Mammary epithelial cell (primary cell): Measurements from ENCODE around the gene S100A7A.

Experiments
- CTCF ChIP-seq, 2 donors: IDR thresholded peaks in 1 of 2; conservative IDR thresholded peaks in 1 of 2; 2 replicates each; pipeline ENCODE4 v1.5.1; 2011 to 2012; ENCODE audit warnings: inconsistent platforms in 2 of 2, low read length in 2 of 2, mild to moderate bottlenecking in 2 of 2, control low read depth in 1 of 2, low read depth in 1 of 2; ENCODE audit not compliant: insufficient read depth in 1 of 2; ENCODE audit errors: extremely low read depth in 1 of 2
- EZH2 ChIP-seq: IDR thresholded peaks from 2 replicates; pipeline ENCODE4 v1.6.1; 2012; ENCODE audit warnings: low read length, inconsistent platforms, borderline replicate concordance

- no peak for TF ChIP-seq EZH2
- no peak for TF ChIP-seq CTCF (conservative IDR thresholded peaks at IDR 0.05 in 1 of 2, IDR thresholded peaks at IDR 0.05 in 1 of 2; ENCODE audit: extremely low read depth in 1 of 2, insufficient read depth in 1 of 2, low read depth in 1 of 2, low read length in 2 of 2)
These were observed 29.8 kb upstream of the S100A7A start for GRCh38 chr1:153386500-153386901.
